GM18907 (cell line): Measurements from ENCODE around the gene CFAP141.

ENCODE experiments used
- ATAC-seq: cut with Tn5 transposase; IDR thresholded peaks from one replicate; pipeline ENCODE4 v1.9.1; 2021; ENCODE audit warnings: mild to moderate bottlenecking, moderate library complexity; ENCODE audit not compliant: unreplicated experiment

The CFAP141 gene

GRCh38 chr1:154174654-154175053, 31.5 kb downstream of the CFAP141 start:
- no peak for ATAC-seq

- ATAC-seq = no peak
Measured at GRCh38 chr1:154171880-154172279, 34.3 kb downstream of the CFAP141 start.

GRCh38 chr1:154171223-154171583, 34.9 kb downstream of the CFAP141 start:
- ATAC-seq = no peak

GRCh38 chr1:154170547-154171222, 35.4 kb downstream of the CFAP141 start:
- no peak for ATAC-seq

GRCh38 chr1:154167461-154167860, 38.7 kb downstream of the CFAP141 start:
- ATAC-seq = no peak

GRCh38 chr1:154166207-154166606, 39.9 kb downstream of the CFAP141 start:
- ATAC-seq = no peak

GRCh38 chr1:154159554-154159953, 46.6 kb downstream of the CFAP141 start:
- no peak for ATAC-seq

- ATAC-seq = peak; percentile 40
Measured at GRCh38 chr1:154158307-154159125, 47.6 kb downstream of the CFAP141 start.

GRCh38 chr1:154157520-154158306, 48.4 kb downstream of the CFAP141 start:
- peak; percentile 69 for ATAC-seq

- ATAC-seq = no peak
Measured at GRCh38 chr1:154155251-154155650, 50.9 kb downstream of the CFAP141 start.

- ATAC-seq = no peak
Measured at GRCh38 chr1:154154534-154155191, 51.5 kb downstream of the CFAP141 start, which contains the start of gene NUP210L. Gene NUP210L, minus strand, starts transcription at chr1:154155073.

GRCh38 chr1:154154053-154154452, 52.1 kb downstream of the CFAP141 start:
- ATAC-seq = no peak

- no peak for ATAC-seq
Measured at GRCh38 chr1:154151311-154151710, 54.8 kb downstream of the CFAP141 start.
